Measurements from ENCODE around the gene ASIC1.

Gene ASIC1

DNA sequence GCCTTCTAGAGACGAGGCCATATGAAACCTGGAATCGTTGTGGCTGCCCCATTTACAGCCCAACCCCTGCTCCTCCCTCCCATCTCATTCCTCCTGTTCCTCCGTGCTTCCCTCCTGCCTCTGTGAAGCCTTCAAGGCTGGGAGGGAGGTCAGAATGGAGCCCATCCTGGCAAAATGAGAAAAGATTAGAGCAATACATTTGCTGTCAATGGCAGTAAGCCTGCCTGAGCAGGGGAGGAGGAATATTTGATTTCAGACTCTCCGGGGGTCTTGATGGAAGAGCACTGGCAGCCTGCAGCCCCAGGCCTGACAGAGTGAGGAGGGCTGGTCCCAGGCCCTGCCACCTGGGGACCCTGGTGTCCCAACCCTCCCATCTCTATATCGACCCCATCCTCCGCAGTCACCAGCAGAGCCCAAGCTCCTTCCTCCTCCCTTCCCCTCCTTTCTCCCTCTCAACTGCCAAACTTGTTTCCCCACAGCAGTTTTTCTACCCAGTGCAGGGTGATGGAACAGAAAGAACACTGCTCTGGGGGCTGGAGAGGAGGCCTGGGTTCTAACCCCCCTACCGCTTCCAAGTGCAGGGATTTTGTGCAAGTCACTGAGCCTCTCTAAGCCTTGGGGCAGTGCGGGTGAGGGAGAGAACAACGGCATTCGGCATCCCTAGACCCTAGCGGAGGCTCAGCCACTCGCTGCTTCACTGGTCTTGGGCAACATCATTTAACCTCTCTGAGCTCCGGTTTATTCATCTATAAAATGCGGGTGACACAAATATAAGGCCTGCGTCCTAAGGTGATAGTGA lies 16.1 kb upstream of the ASIC1 start:
- no peak for DNase-seq

- DNase-seq = no peak
Measured at GRCh38 chr12:50041962-50042361, 15.4 kb upstream of the ASIC1 start.

DNA sequence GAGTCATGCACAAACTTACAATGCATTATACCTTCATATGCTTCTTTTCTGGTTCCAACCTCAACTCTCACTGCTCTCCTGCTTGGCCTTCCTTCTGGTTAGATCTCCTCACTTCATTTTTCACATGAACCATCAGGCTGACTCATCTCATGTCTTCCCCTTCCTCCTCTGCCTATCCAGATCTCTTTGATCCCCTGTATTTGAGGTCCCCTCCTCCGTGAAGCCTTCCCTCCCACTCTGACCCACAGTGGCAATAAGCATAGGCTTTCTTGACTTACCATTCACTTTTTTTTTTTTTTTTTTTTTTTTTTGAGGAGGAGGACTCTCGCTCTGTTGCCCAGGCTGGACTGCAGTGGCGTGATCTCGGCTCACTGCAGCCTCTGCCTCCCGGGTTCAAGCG lies 14.7 kb upstream of the ASIC1 start:
- no peak for DNase-seq

- DNase-seq = no peak
Measured at GRCh38 chr12:50043308-50043707, 14.1 kb upstream of the ASIC1 start.

DNA sequence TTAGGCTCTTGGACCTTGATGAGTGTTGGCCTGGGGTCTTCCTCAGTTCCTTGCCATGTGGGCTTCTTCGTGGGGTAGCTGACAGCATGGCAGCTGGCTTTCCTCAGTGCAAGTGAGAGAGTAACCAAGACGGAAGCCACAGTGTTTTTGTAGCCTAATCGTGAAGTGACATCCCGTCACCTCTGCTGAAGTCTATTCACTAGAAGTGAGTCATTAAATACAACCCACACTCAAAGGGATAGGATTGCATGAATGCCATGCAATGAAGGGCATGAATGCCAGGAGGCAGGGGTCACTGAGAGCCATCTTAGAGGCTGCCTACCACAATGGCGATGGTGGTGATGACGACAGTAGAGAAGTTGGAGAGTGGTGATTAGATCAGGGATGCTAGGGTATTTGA lies 13.5 kb upstream of the ASIC1 start:
- DNase-seq = no peak

DNA sequence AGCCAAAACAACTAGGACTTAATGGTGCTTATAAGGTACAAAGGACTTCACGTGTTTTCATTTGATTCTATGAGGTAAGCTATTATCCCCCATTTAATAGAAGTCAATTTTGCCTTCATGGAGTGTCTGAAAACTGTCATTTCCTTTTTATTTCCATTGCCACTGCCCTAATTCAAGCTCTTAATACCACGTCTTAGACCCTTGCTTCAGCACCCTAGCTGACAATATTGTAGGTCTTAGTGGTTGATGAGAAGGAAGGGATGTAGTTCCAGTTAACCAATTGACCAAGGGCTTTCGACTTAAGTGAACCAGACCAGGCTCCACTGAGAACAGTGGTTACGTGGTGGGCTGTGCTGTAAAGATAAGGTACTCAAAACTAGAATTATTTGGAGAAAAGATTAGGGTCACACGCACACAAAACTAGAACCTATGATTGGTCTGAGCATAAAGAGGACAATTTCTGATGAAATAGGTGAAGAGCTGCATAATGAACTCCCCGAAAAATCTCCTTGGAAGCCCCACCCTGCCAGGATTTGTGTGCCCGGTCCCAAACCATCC lies 9.6 kb upstream of the ASIC1 start:
- DNase-seq = no peak

GRCh38 chr12:50049254-50050118 lies 7.9 kb upstream of the ASIC1 start:
- no peak for DNase-seq

DNA sequence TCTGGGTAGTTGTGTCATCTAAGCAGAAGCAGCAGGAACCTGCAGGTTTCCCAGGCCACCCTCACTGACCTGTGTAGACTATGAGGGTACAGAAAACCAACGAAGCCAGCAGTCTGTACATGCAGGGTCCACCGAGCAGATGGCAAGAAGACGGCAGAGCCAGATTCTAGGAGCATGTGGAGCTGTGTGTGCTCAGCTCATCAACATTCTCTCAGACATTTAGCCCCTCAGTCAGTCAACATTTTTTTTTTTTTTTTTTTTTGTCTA lies 7.3 kb upstream of the ASIC1 start:
- no peak for DNase-seq

DNA sequence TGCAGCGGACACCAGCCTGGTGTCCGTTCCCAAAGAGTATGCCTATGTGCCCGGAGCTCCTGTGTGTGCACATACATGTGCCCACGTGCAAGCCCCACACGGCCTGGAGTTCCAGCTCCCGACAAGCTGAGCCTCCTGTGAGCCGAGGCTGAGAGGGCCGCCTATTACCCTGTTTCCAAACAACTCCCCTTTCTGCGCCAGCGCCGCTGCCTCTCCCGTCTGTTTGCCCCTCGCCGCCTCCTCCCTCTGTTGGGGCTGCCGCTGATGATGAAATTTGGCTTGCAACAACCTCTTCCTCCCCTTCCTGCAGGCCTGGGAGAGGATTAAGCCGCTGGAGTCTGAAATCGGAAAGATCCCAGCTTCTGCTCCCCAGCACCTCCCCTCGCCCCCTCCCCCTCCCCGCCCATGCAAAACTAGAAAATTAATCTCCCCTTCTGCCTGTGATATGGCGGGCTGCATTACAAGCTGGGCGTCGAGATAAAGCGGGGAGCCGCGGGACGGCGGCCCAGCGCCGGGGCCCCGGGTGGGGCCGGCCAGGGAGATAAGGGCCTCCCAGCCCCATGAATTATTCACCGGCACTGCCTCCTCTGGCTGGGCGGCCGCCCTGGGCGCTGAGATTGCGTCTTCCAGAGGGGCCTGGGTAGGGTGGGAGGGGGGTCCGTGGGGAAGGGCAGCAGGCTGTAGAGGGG lies 6.8 kb upstream of the ASIC1 start:
- no peak for DNase-seq

GRCh38 chr12:50051101-50051806 lies 6.1 kb upstream of the ASIC1 start:
- DNase-seq = no peak

DNA sequence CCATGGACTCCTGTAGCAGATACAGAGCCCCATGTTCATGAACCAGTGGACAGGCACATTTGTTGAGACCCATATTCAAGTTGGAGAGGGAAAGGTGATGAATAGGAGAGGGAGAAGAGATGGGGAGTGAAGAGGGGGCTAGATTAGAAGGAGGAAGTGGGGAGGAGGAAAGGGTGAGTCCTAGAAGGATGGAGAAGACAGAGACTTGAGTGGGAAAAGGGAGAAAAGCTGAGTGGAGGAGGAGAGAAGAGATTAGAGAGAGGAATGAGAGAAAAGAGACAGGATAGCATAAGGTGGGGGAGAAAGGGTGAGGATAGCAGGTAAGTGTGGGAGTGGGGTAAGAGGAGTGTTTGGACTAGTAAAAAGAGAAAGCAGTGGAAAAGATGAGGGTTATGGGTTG lies 4.9 kb upstream of the ASIC1 start:
- no peak for DNase-seq

- no peak for DNase-seq
Measured at GRCh38 chr12:50052964-50053363, 4.4 kb upstream of the ASIC1 start.

DNA sequence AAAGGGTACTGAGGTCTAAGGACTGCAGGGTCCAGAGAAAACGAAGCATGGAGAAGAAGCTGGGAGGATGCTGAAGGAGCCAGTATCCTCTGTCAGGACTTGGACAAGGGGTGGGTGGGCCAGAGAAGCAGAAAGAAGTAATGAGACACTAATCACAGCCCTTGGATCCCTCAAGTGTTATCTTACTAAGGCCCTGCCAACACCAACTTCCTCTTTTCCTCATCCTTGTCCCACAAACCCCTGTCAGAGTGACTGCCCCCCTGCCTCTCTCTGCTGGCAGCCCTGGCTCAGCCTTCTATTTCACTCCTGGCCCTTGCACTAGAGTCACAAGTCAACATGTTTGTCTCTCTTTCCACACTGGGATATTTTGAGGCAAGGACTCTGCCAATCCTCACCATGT lies 3.8 kb upstream of the ASIC1 start:
- DNase-seq = no peak

- peak in 4 of 5 donors; percentile 26 to 56 (median 37) for DNase-seq
Measured at GRCh38 chr12:50055831-50056638, 1.4 kb upstream of the ASIC1 start.

DNA sequence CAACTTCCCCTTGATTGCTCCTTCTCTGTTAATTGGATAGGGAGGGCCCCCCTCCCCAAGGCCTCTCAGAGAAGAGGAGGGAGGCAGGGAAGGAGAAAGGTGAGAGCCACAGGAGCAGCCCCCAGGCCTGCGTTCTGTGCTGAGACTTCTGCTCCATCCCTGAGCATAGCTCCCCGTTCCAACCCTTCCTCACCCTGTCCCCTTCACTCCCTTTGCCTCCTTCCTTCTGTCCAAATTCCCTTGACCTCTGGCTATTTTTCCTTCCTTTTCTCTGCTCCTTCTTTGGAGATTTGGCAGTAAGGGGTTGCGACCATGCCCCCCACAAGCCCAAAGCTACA lies 788 bp upstream of the ASIC1 start:
- no peak for DNase-seq

GRCh38 chr12:50057896-50058670 lies 687 bp downstream of the ASIC1 start:
- no peak for DNase-seq

DNA sequence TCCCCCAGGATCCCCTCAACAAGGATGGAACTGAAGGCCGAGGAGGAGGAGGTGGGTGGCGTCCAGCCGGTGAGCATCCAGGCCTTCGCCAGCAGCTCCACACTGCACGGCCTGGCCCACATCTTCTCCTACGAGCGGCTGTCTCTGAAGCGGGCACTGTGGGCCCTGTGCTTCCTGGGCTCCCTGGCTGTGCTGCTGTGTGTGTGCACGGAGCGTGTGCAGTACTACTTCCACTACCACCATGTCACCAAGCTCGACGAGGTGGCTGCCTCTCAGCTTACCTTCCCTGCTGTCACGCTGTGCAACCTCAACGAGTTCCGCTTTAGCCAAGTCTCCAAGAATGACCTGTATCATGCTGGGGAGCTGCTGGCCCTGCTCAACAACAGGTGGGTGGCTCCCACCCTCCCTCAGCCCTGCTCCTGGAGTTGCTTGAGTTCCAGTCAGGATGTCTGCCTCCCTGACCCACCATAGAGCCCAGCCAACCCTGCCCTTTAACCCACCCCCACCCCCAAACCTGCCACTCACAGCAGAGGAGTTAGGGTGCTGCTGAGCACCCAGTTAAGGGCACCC lies 1.4 kb downstream of the ASIC1 start:
- DNase-seq = no peak

DNA sequence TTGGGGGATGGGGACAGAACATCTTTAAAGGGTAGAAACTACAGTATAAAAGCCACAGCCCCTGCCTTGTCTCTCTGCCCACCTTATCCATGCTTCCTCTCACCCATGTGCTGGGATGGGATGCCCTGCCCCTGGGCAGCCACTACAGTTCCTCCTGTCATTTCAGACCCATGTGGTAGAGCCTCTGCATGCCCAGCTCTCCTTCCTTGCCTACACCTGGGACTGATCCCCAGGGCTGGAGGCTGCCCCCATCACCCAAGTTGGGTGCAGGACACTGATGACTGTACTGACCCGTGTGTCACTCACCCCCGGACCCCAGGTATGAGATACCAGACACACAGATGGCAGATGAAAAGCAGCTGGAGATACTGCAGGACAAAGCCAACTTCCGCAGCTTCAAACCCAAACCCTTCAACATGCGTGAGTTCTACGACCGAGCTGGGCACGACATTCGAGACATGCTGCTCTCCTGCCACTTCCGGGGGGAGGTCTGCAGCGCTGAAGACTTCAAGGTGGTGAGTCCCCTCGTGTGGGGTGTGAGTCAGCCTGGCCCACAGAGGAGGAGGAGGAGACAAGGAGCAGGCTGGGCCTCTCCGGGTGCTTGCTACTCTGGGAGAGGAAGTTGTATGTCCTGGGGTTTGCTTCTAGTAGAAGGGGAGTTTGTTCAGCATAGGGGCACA lies 2.2 kb downstream of the ASIC1 start:
- DNase-seq = peak in 1 of 5 donors; percentile 56

- no peak for DNase-seq
Measured at GRCh38 chr12:50060120-50060468, 2.7 kb downstream of the ASIC1 start.

DNA sequence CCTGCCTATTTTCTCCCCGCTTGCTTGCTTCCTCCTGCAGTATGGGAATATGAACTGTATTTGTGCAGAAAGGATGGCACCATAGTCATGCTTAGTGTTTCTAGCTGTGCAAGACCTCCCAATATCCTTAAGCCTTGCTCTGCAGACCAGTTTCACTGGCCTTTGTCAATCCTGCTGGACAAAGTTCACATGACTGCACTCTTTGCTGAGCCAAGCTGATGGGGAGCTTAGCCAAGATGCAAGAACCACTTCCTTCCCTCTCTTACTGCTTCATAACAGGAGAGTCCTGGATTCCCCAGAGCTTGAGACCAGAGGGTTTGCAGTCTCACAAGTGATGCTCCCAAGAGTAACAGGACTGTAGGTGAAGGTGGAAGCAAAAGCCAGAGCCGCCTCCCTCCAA lies 3.8 kb downstream of the ASIC1 start:
- no peak for DNase-seq
